CD4-positive, alpha-beta T cell (primary cell): ENCODE results near the gene CSHL1. TPM values are rescaled to one million over a fixed set of nuclear protein-coding genes. Genes with fewer than 3 reads are reported as not detected.

ENCODE experiments used
- ATAC-seq: fragments of 200-7000 bp; cut with Tn5 transposase; one replicate; pipeline ENCODE4 v1.10.0; 2022; ENCODE audit warnings: mild to moderate bottlenecking; ENCODE audit not compliant: poor library complexity
- CTCF ChIA-PET: fragments of 350-600 bp; sonication (Branson Sonifier 250); formaldehyde crosslinking; loops from one replicate; lab custom pipeline; 2021; ENCODE audit warnings: antibody characterized with exemption, inconsistent platforms; lab: Charles Lee
- POLR2A ChIA-PET: fragments of 350-600 bp; sonication (Branson Sonifier 250); formaldehyde crosslinking; loops from one replicate; lab custom pipeline; 2021; ENCODE audit warnings: antibody characterized with exemption, inconsistent platforms; lab: Charles Lee
- DNase-seq, 14 experiments: peaks; one replicate each; pipeline ENCODE4 v3.0.0-alpha.2; 2013 to 2020; ENCODE audit warnings: mixed read lengths in 2 of 14
- H3K27ac ChIP-seq, 2 donors: one replicate each; pipeline versions ENCODE4 v1.5.1 to v1.7.0; 2013; ENCODE audit warnings: low read length in 2 of 2, low read depth in 1 of 2, mild to moderate bottlenecking in 1 of 2
- H3K27me3 ChIP-seq, 2 experiments: 1 replicate in 1 of 2; 2 replicates in 1 of 2; pipeline versions ENCODE4 v1.6.1 to v1.7.0; 2013; ENCODE audit warnings: low read length in 2 of 2, control low read depth in 1 of 2, mild to moderate bottlenecking in 1 of 2, moderate library complexity in 1 of 2; ENCODE audit not compliant: insufficient read depth in 2 of 2, control insufficient read depth in 1 of 2
- H3K36me3 ChIP-seq: one replicate; pipeline ENCODE4 v1.6.1; 2013; ENCODE audit warnings: low read length, control low read depth; ENCODE audit not compliant: insufficient read depth
- H3K4me1 ChIP-seq: one replicate; pipeline ENCODE4 v1.6.1; 2013; ENCODE audit warnings: low read length, control low read depth; ENCODE audit not compliant: insufficient read depth
- H3K4me3 ChIP-seq: one replicate; pipeline ENCODE4 v1.5.1; 2013; ENCODE audit warnings: mild to moderate bottlenecking, low read length, moderate library complexity
- H3K9me3 ChIP-seq, 2 experiments: 1 replicate in 1 of 2; 2 replicates in 1 of 2; pipeline versions ENCODE4 v1.6.1 to v1.7.0; 2013; ENCODE audit warnings: low read length in 2 of 2, mild to moderate bottlenecking in 2 of 2, control low read depth in 1 of 2, moderate library complexity in 1 of 2; ENCODE audit not compliant: control insufficient read depth in 1 of 2, insufficient read depth in 1 of 2
- H3K27ac Mint-ChIP-seq: one replicate; pipeline ENCODE4 v1.8.0; 2020; ENCODE audit warnings: mixed read lengths
- H3K27me3 Mint-ChIP-seq: one replicate; pipeline ENCODE4 v1.8.0; 2021; ENCODE audit warnings: mixed read lengths
- H3K36me3 Mint-ChIP-seq: one replicate; pipeline ENCODE4 v1.8.0; 2021; ENCODE audit warnings: low read depth, mixed read lengths
- H3K4me1 Mint-ChIP-seq: one replicate; pipeline ENCODE4 v1.8.0; 2021; ENCODE audit warnings: low read depth, mixed read lengths
- H3K4me3 Mint-ChIP-seq: one replicate; pipeline ENCODE4 v1.8.0; 2020; ENCODE audit warnings: mild to moderate bottlenecking, mixed read lengths
- H3K9me3 Mint-ChIP-seq: one replicate; pipeline ENCODE4 v1.8.0; 2020; ENCODE audit warnings: mixed read lengths
- intact Hi-C, 2 experiments: fragments of 100-400 bp; cut with DNase I in 1 of 2; cut with micrococcal nuclease in 1 of 2; formaldehyde crosslinking; loops; one replicate each; pipeline versions ENCODE4 v1.15.1 to v1.9.0; 2023 to 2025; cut with DNase I, micrococcal nuclease
- total RNA-seq, 174 experiments: library from RNA in 2 of 174; stranded (reverse) in 2 of 174; gene quantifications; one replicate each; pipeline ENCODE4 v1.2.3 and lab custom pipeline; 2021 to 2026
- TF ChIP-seq, protein P1 (sequence below): fragments of 200-600 bp; IDR thresholded peaks from one replicate; pipeline ENCODE4 v1.8.0; 2022; ENCODE audit warnings: antibody characterized with exemption, mild to moderate bottlenecking

Gene CSHL1
- total RNA-seq, 2 experiments from 2014 or later = not detected

DNA sequence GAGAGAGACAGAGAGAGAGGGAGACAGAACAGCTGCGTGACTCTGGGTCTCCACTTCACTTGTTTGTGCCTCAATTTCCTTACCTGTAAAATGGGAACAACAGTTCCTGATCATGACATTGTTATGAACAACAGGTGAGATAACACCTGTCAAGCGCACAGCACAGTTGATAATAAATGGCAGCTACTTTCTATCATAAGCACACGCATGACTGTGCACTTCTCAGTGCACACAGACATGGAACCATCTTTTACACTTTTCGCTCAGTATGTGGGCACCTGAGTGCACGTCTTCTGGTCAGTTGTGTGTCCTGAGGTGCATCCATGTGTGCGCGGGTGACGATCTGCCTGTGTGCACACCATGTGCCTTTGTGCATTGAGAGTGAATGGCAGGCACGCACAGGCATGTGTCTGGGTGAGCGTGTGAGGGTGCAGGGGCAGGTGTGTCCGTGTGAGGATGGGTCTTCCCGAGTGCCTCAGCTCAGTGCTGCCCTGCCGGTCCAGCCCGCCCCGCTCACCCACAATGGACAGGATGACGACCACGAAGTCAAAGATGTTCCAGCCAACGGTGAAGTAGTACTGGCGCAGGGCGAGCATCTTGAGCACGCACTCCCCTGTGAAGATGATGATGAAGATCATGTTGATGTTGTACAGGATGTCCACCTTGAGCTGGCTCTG, 31.4 kb upstream of the CSHL1 start:
- Mint-ChIP-seq H3K9me3 (no peaks in the 10 kb centered on the region), H3K4me3 (no peak overlapping the region), H3K4me1 (peaks cover 30% of the 10 kb centered on the region), H3K27ac (no peak overlapping the region), H3K27me3 (no peaks in the 10 kb centered on the region), H3K36me3 (no peaks in the 10 kb centered on the region)
- intact Hi-C loops = no loop called here
- H3K4me3 ChIP-seq = no peak overlapping the region
- POLR2A ChIA-PET = no interaction called here
- no peaks in the 10 kb centered on the region for H3K27me3 ChIP-seq
- DNase-seq (no peak), ATAC-seq (no peak)
- H3K27ac ChIP-seq = no peak overlapping the region
- no peaks in the 10 kb centered on the region for H3K9me3 ChIP-seq
- peaks cover 19% of the 10 kb centered on the region for H3K4me1 ChIP-seq
- TF ChIP-seq, protein P1, sequence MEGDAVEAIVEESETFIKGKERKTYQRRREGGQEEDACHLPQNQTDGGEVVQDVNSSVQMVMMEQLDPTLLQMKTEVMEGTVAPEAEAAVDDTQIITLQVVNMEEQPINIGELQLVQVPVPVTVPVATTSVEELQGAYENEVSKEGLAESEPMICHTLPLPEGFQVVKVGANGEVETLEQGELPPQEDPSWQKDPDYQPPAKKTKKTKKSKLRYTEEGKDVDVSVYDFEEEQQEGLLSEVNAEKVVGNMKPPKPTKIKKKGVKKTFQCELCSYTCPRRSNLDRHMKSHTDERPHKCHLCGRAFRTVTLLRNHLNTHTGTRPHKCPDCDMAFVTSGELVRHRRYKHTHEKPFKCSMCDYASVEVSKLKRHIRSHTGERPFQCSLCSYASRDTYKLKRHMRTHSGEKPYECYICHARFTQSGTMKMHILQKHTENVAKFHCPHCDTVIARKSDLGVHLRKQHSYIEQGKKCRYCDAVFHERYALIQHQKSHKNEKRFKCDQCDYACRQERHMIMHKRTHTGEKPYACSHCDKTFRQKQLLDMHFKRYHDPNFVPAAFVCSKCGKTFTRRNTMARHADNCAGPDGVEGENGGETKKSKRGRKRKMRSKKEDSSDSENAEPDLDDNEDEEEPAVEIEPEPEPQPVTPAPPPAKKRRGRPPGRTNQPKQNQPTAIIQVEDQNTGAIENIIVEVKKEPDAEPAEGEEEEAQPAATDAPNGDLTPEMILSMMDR = no peak
- H3K36me3 ChIP-seq = no peaks in the 10 kb centered on the region
- CTCF ChIA-PET = no interaction called here

DNA sequence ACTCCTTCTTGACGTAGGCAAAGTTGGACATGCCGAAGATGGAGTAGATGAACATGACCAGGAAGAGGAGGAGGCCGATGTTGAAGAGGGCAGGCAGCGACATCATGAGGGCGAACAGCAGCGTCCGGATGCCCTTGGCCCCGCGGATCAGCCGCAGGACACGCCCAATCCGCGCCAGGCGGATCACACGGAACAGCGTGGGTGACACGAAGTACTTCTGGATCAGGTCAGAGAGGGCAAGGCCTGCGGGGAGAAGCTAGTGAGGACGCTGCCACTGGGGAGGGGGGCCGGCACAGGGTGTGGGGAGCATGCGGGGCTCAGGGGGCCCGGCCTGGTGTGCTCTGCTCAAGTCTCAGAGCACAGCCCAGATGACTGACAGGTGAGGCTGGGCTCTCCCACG, 30.7 kb upstream of the CSHL1 start:
- no peak for ATAC-seq

DNA sequence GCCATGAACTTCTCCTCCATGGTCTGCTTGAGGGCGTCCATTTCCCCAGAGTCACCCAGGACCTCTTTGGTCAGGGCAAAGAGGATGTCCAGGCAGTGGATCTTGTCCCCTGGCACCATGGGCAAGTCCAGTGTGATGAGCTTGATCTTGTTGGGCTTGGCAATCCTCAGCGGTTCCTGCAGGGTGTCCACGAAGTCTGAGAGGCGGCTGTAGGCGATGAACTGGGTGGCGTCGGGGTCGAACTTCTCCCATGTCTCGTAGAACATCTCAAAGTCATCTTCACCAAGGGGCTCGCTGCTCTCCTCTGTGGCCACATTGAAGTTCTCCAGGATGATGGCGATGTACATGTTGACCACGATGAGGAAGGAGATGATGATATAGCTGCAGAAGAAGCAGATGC, 30.1 kb upstream of the CSHL1 start:
- POLR2A ChIA-PET = no interaction called here

More for the DNA sequence above, 30.7 kb upstream of the CSHL1 start:
- peaks cover 13% of the 10 kb centered on the region for H3K4me1 ChIP-seq
- no peaks in the 10 kb centered on the region for H3K36me3 ChIP-seq
- H3K9me3 Mint-ChIP-seq = no peaks in the 10 kb centered on the region
- no peak overlapping the region for H3K4me3 ChIP-seq
- intact Hi-C loops = no loop called here
- H3K27ac Mint-ChIP-seq = no peak overlapping the region
- H3K9me3 ChIP-seq = no peaks in the 10 kb centered on the region
- peaks cover 29% of the 10 kb centered on the region for H3K4me1 Mint-ChIP-seq
- ChIA-PET POLR2A (no interaction called here), CTCF (no interaction called here)
- no peaks in the 10 kb centered on the region for H3K27me3 ChIP-seq
- H3K4me3 Mint-ChIP-seq = no peak overlapping the region
- no peak overlapping the region for H3K27ac ChIP-seq
- H3K36me3 Mint-ChIP-seq = no peaks in the 10 kb centered on the region
- TF ChIP-seq, protein P1 = no peak
- DNase-seq = no peak
- no peaks in the 10 kb centered on the region for H3K27me3 Mint-ChIP-seq

More for the DNA sequence above, 30.1 kb upstream of the CSHL1 start:
- H3K27me3 Mint-ChIP-seq = no peaks in the 10 kb centered on the region
- peaks cover 23% of the 10 kb centered on the region for H3K4me1 Mint-ChIP-seq
- no peaks in the 10 kb centered on the region for H3K9me3 Mint-ChIP-seq
- no peak overlapping the region for H3K27ac ChIP-seq
- DNase-seq = no peak
- TF ChIP-seq, protein P1 = no peak
- H3K4me3 Mint-ChIP-seq = no peak overlapping the region
- H3K36me3 ChIP-seq = no peaks in the 10 kb centered on the region
- ATAC-seq = no peak
- intact Hi-C loops = no loop called here
- CTCF ChIA-PET = no interaction called here
- H3K27me3 ChIP-seq = no peaks in the 10 kb centered on the region
- no peak overlapping the region for H3K4me3 ChIP-seq
- H3K27ac Mint-ChIP-seq = no peak overlapping the region
- no peaks in the 10 kb centered on the region for H3K9me3 ChIP-seq
- H3K4me1 ChIP-seq = peaks cover 7% of the 10 kb centered on the region
- no peaks in the 10 kb centered on the region for H3K36me3 Mint-ChIP-seq
